ENCODE results near the gene ZG16. TPM values are rescaled to one million over a fixed set of nuclear protein-coding genes. Genes with fewer than 3 reads are reported as not detected.
"Not testable (repeated sequence)": the region's sequence is repeated elsewhere in the genome, so short reads cannot be mapped to it uniquely, and the experiment has no call there.

The ZG16 gene
- total RNA-seq, 4 donors from 2014 or later: not detected

DNA sequence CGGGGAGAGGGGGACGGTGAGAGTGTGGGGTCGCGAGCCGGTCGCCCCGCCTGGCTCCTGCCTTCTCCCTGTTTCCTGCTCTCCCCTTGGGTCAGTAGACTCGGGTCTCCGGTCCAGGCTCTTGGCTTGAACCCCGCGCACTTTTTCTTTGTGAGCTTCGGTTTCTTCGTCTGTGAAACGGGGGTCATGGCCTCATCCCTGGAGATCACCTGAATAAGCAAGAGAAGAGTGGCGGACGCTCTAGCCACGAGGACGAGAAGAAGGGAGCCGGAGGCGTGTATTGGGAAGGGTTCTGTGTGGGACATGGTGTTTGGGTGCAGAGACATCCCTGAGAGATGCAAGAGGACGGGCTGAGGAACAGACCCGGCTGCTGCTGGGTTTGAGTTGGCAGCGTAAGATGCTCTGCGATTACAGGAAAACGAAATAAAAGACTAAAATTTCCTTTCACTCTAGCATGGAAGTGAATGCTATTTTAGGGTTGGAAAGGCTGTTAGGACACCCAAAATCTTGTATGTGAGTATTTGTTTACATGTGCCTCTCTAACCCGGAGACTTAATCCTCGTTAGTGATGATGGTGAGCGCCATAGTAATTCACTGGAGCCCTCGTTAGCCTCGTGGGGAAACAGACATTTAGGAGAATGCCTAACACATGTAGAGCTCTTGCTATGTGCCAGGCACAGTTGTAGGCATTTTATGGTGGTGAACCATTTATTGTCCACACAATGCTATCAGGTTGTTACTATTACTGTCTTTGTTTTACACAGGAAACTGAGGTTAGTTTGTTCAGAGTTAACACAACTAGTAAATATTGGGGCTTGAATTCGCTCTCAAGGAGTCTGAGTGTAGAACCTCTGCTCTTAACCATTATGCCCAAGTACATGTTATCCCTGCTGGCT lies 13.1 kb downstream of the ZG16 start:
- no peaks in the 10 kb centered on the region for H3K9me3 ChIP-seq
- H3K27me3 ChIP-seq: no peaks in the 10 kb centered on the region
- WGBS, 2 donors: 1 to 3% methylated on average over 30 to 31 of the region's 31 CpGs
- peaks cover 0 to 22% (median 12%) of the 10 kb centered on the region in 4 donors for H3K4me1 ChIP-seq
- H3K27ac ChIP-seq: peak overlapping the region in 2 of 4 donors; percentile 85 to 89
- H3K4me3 ChIP-seq: peak overlapping the region; percentile 61 to 84 (median 66)
- no peak for DNase-seq (ENCODE audit: low spot score in 2 of 2)
- TF ChIP-seq POLR2A (IDR thresholded peaks at IDR 0.05) (no peak), EP300 (IDR thresholded peaks at IDR 0.05) (no peak), CTCF (IDR thresholded peaks at IDR 0.05) (no peak)
- no peaks in the 10 kb centered on the region for H3K36me3 ChIP-seq

GRCh38 chr16:29791845-29792807 lies 14.1 kb downstream of the ZG16 start:
- H3K4me3 ChIP-seq: no peak overlapping the region
- H3K27ac ChIP-seq: no peak overlapping the region
- H3K27me3 ChIP-seq: no peaks in the 10 kb centered on the region
- 67 to 68% methylated on average over 9 of the region's 9 CpGs for WGBS, 2 donors
- TF ChIP-seq POLR2A (IDR thresholded peaks at IDR 0.05) (no peak), EP300 (IDR thresholded peaks at IDR 0.05) (no peak), CTCF (IDR thresholded peaks at IDR 0.05) (no peak)
- peaks cover 0 to 5% (median 0%) of the 10 kb centered on the region in 3 donors for H3K36me3 ChIP-seq
- no peak for DNase-seq (ENCODE audit: low spot score in 2 of 2)
- peaks cover 0 to 22% (median 12%) of the 10 kb centered on the region in 4 donors for H3K4me1 ChIP-seq
- no peaks in the 10 kb centered on the region for H3K9me3 ChIP-seq

- 84 to 88% methylated on average over 18 of the region's 18 CpGs for WGBS, 2 donors
- H3K9me3 ChIP-seq; H3K27me3 ChIP-seq; H3K27ac ChIP-seq; H3K4me3 ChIP-seq; DNase-seq (ENCODE audit: low spot score in 2 of 2): not testable (repeated sequence)
- Histone ChIP-seq H3K4me1 (peaks cover 0 to 22% (median 12%) of the 10 kb centered on the region in 4 donors), H3K36me3 (peaks cover 0 to 16% (median 5%) of the 10 kb centered on the region in 3 donors)
Measured at GRCh38 chr16:29793153-29793552, 15.1 kb downstream of the ZG16 start.

- H3K27me3 ChIP-seq: no peaks in the 10 kb centered on the region
- no peak overlapping the region for H3K27ac ChIP-seq
- no peaks in the 10 kb centered on the region for H3K9me3 ChIP-seq
- no peak for DNase-seq (ENCODE audit: low spot score in 2 of 2)
- 98 to 100% methylated on average over 3 of the region's 3 CpGs for WGBS, 2 donors
- H3K4me1 ChIP-seq: peaks cover 0 to 22% (median 12%) of the 10 kb centered on the region in 4 donors
- TF ChIP-seq CTCF (IDR thresholded peaks at IDR 0.05) (no peak), POLR2A (IDR thresholded peaks at IDR 0.05) (no peak), EP300 (IDR thresholded peaks at IDR 0.05) (no peak)
- H3K36me3 ChIP-seq: peaks cover 7 to 27% (median 11%) of the 10 kb centered on the region in 3 donors
- H3K4me3 ChIP-seq: no peak overlapping the region
Measured at GRCh38 chr16:29794231-29794710, 16.2 kb downstream of the ZG16 start.

DNA sequence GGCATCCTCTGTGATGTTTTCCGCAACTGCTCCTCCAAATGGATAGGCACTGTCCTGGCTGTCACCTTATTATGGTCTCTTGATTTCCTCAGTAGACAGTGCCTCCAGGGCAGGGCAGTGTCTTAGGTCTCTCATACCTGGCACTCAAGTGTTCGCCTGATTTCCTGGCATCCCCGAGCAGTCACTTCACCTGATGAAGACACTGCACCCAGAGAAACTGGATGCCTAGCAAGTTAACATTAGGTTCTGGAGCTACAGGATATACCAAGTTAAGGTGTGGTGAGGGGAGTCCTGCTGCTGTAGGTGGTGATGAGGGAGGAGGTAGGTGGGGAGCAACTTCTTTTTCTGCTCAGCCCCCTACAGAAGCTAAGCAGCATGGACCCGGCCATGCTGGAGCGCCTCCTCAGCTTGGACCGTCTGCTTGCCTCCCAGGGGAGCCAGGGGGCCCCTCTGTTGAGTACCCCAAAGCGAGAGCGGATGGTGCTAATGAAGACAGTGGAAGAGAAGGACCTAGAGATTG lies 24.4 kb downstream of the ZG16 start:
- no peak for DNase-seq (ENCODE audit: low spot score in 2 of 2)
- WGBS, 2 donors: 89 to 92% methylated on average over 8 of the region's 8 CpGs
- no peak overlapping the region for H3K27ac ChIP-seq
- H3K36me3 ChIP-seq: peaks cover 4 to 43% (median 18%) of the 10 kb centered on the region in 3 donors
- peaks cover 0 to 17% (median 9%) of the 10 kb centered on the region in 4 donors for H3K4me1 ChIP-seq
- H3K9me3 ChIP-seq: no peaks in the 10 kb centered on the region
- TF ChIP-seq EP300 (IDR thresholded peaks at IDR 0.05) (no peak), POLR2A (IDR thresholded peaks at IDR 0.05) (no peak), CTCF (IDR thresholded peaks at IDR 0.05) (no peak)
- no peak overlapping the region for H3K4me3 ChIP-seq
- no peaks in the 10 kb centered on the region for H3K27me3 ChIP-seq
